Measurements from ENCODE around the gene BCKDHA.

Gene BCKDHA

DNA sequence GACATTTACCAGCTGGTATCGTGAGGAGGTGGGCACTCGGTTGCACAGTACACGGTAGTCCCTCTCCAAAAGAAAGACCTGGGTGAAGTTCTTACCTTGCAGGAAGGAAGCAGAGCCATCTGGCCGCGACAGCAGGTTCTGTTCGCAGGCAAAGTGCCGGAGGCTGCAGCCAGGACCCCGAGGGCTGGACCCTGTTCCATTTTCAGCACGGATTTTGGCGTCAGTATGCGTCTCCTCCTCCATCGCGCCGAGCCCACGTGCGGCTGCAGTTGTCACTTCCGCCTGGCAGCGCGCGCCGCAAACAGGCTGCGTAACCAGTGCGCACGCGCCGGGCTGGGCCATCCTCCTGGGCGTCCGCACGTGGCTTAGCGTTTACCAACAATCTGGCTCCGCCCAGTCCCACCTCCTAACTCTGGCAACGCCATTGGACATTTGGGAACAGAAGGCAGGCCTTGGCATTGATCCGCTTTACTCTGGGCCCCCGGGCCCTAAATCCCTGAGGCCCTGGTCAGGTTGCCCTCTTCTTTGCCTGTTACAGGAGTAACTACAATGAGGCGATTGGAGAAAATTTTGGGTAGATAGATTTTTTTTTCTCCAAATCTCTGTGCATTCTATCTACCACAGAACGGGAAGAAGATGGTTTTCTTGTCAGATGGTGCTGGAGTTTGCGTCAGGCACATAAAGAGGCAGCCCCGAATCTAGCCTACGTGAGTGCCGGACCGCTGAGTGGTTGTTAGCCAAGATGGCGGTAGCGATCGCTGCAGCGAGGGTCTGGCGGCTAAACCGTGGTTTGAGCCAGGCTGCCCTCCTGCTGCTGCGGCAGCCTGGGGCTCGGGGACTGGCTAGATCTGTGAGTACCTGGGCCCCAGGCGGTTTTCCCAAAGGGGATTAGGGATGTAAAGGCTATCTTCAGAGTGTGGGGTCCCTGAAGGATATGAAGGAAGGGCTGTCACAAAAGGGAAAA, at the start of gene BCKDHA, which contains the start of gene EXOSC5:
BCKDHA (plus strand) TSS at position 733 of the 964 bp plus-strand sequence; CDS start at position 743, 10 bp downstream.
EXOSC5 (minus strand) TSS at position 274 of the 964 bp plus-strand sequence; CDS start at position 243, 31 bp downstream.
- peak within 1 kb of the TSS; percentile 100 for H3K4me3 ChIP-seq (ENCODE audit: low read length)
- TF ChIP-seq, protein P1, sequence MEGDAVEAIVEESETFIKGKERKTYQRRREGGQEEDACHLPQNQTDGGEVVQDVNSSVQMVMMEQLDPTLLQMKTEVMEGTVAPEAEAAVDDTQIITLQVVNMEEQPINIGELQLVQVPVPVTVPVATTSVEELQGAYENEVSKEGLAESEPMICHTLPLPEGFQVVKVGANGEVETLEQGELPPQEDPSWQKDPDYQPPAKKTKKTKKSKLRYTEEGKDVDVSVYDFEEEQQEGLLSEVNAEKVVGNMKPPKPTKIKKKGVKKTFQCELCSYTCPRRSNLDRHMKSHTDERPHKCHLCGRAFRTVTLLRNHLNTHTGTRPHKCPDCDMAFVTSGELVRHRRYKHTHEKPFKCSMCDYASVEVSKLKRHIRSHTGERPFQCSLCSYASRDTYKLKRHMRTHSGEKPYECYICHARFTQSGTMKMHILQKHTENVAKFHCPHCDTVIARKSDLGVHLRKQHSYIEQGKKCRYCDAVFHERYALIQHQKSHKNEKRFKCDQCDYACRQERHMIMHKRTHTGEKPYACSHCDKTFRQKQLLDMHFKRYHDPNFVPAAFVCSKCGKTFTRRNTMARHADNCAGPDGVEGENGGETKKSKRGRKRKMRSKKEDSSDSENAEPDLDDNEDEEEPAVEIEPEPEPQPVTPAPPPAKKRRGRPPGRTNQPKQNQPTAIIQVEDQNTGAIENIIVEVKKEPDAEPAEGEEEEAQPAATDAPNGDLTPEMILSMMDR (conservative IDR thresholded peaks at IDR 0.05; ENCODE audit: low read depth, low read length): no peak
- peak; percentile 99 for DNase-seq (ENCODE audit: low read depth)

DNA sequence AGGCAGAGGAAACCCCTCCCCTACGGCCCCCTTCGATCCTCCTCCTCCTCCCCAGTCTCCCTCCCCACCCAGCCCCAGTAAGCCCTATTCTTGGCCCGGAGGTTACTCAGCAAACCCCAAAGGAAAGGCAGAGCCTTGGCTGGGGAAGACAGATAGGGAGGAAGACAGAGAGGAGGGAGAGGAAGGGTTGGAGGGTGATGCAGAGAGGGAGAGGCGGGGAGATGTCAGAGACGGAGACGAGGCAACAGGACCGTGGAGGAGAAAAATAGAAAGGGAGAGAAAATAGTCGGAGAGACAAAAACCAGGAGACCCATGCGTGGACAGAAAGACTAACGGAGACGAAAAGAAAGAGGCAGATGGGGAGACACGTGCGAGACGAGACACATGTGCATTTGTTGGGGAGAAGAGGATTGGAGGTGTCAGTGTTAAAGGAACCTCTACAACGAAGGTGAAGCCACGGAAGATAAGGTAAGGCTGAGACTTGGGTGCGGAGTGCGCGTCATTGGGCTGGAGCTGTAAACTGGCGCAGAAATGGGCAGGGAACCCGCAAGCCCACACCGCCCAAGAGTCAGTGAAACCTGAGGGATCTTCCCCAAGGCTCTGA, 46.8 kb upstream of the BCKDHA start:
- DNase-seq (ENCODE audit: low read depth): no peak
- TF ChIP-seq, protein P1 (conservative IDR thresholded peaks at IDR 0.05; ENCODE audit: low read depth, low read length): no peak
- peak overlapping the region; percentile 73 for H3K4me3 ChIP-seq (ENCODE audit: low read length)

DNA sequence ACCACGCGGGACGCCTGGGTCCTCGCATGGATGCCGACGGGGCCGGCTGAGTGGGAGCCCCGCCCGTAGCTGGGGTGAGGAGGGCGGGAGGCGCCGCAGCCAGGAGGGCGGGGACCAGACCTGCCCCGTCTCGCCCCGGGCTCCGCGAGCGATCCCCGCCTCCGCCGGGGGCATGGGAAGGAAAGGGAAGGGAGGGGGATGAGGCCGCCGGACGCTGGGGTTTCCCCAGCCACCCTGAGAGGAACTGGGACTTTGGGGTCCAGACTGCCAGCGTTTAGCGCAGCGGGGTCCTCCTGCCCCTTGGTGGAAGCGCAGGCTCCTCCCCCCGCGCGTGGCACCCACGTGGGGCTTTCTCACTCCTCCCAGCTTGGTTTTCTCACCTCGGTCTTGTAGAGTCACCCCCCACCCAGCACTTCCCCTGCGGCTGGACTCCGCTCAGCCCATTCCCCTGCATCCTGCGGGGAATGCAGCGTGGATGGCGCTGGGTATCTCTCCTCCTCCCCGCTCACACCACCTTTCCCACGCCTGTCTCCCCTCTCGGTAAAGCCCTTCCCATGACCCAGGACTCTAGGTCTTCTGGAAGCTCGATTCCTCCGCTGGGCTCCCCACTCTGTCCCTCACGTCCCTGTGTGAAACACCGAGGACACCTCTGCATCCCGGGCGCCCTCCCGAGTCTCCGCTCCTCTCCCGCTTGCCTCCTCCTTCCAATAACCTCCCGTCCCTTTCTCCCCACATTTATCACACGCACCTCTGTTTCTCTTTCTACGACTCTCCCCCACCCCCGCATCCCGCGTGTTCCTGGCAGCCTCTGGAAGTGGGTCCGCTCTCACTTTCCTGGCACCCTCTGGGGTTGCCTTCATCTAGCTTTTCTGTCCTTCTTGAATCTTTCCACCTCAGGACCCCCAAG, 46.0 kb upstream of the BCKDHA start:
- H3K4me3 ChIP-seq (ENCODE audit: low read length): peak overlapping the region; percentile 73
- DNase-seq (ENCODE audit: low read depth): no peak
- TF ChIP-seq, protein P1 (conservative IDR thresholded peaks at IDR 0.05; ENCODE audit: low read depth, low read length): no peak

DNA sequence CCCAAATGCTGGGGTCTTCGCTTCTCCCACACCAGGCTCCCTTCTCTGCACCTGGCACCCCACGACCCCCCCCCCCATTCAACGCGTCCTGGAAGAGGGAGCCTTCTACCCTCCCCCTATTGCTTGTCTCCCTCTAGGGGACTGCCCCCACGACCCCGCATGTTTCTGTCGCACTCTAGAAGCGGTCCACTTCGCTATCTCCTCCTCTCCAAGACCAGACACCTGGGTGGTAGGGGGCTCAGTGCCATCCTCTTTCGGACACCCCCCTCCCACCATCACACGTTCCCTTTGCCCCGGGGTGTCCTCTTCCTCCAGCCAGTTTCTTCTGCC, 45.4 kb upstream of the BCKDHA start:
- TF ChIP-seq, protein P1 (conservative IDR thresholded peaks at IDR 0.05; ENCODE audit: low read depth, low read length): no peak
- no peak for DNase-seq (ENCODE audit: low read depth)
- peak overlapping the region; percentile 73 for H3K4me3 ChIP-seq (ENCODE audit: low read length)

DNA sequence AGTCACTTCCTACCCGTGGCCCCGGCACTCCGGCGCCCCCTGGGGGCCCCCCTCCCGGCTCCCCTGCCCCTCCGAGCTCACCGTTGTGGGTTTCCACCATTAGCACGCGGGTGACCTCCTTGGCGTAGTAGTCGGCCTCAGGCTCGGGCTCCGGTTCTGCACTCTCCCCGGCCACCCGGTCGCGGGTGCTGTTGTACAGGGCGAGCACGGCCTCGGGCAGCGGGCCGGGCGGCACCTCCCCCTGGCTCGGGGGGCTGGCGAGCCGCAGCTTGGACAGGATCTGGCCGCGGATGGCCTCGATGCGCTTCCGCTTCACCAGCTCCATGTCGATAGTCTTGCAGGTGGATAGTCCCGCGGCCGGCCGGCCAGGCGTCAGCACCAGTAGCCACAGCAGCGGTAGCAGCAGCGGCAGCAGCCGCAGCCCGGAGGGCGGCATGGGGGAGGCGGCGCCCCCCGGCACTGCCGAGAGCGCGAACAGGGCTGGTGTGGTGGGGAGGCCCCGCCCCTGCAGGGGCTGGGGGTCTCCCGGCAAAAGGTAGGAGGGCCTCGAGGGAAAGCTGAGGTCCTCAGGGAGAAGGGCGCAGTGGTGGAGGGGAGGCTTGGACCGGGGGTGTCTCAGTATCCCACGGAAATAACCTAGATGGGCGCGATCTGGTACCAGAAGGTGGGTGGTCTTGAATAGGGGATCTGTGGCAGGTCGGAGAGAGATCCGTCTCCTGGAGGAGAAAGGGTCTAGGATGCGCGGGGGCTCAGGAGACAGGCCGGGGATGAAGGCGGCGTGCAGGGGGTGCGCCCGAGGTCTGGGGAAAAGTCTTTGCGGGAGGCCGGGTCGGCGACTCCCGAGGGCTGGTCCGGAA, 44.8 kb upstream of the BCKDHA start:
- DNase-seq (ENCODE audit: low read depth): no peak
- H3K4me3 ChIP-seq (ENCODE audit: low read length): peak overlapping the region; percentile 73

More for the DNA sequence above, 44.8 kb upstream of the BCKDHA start:
- TF ChIP-seq, protein P1 (conservative IDR thresholded peaks at IDR 0.05; ENCODE audit: low read depth, low read length): peak; percentile 65

Data from retinal pigment epithelial cell (primary cell).